PC-9 (cell line): ENCODE measurements around the gene ANKS1B. TPM values are rescaled to one million over a fixed set of nuclear protein-coding genes. Genes with fewer than 3 reads are reported as not detected.
A peak's percentile ranks its signal among the peaks of the same experiment; 100 is the strongest.

ENCODE experiments used
- BruUV-seq: library from RNA; stranded (reverse); fragments of 400-500 nt; replicated peaks from 2 replicates; lab custom pipeline; 2021; lab: Mats Ljungman, UMichigan
- CTCF ChIA-PET: fragments of 300-600 bp; sonication (Branson Sonifier 250); formaldehyde crosslinking; loops from one replicate; lab custom pipeline; 2022; ENCODE audit warnings: antibody characterized with exemption; lab: Charles Lee
- POLR2A ChIA-PET: fragments of 300-600 bp; sonication (Branson Sonifier 250); formaldehyde crosslinking; loops from one replicate; lab custom pipeline; 2022; ENCODE audit warnings: antibody characterized with exemption; ENCODE audit not compliant: unreplicated experiment; lab: Charles Lee
- DNase-seq, 2 experiments: peaks; one replicate each; pipeline versions ENCODE4 v3.0.0 to v3.0.0-alpha.2; 2015 to 2022; ENCODE audit warnings: mixed read lengths in 1 of 2
- H2AFZ ChIP-seq: fragments of 200-600 bp; sonication (generic); 2 replicates; pipeline ENCODE4 v1.8.1; 2017; ENCODE audit warnings: antibody characterized with exemption
- H3F3A ChIP-seq: fragments of 200-600 bp; sonication (generic); 2 replicates; pipeline ENCODE4 v1.8.1; 2017; ENCODE audit warnings: antibody characterized with exemption, mild to moderate bottlenecking, low read depth; ENCODE audit not compliant: insufficient read depth
- H3K27ac ChIP-seq: fragments of 200-600 bp; sonication (generic); 2 replicates; pipeline ENCODE4 v1.6.1; 2016; ENCODE audit warnings: mixed run types
- H3K27me3 ChIP-seq: fragments of 200-600 bp; sonication (generic); 2 replicates; pipeline ENCODE4 v1.6.1; 2016; ENCODE audit warnings: low read depth, mixed run types; ENCODE audit not compliant: insufficient read depth
- H3K36me3 ChIP-seq: fragments of 200-600 bp; sonication (generic); 2 replicates; pipeline ENCODE4 v1.6.1; 2016; ENCODE audit warnings: low read depth, mixed run types
- H3K4me1 ChIP-seq: fragments of 200-600 bp; sonication (generic); replicated peaks from 2 replicates; pipeline ENCODE4 v1.6.1; 2016; ENCODE audit warnings: mixed run types; ENCODE audit not compliant: insufficient read depth
- H3K4me2 ChIP-seq: fragments of 200-600 bp; sonication (generic); 2 replicates; pipeline ENCODE4 v1.6.1; 2017; ENCODE audit warnings: mixed run types
- H3K4me3 ChIP-seq: fragments of 200-600 bp; sonication (generic); 2 replicates; pipeline ENCODE4 v1.6.1; 2016; ENCODE audit warnings: mixed run types
- H3K79me2 ChIP-seq: fragments of 200-600 bp; sonication (generic); 2 replicates; pipeline ENCODE4 v1.6.1; 2017; ENCODE audit warnings: low read depth, mixed run types
- H3K9me2 ChIP-seq: fragments of 200-600 bp; sonication (generic); 2 replicates; pipeline ENCODE4 v1.8.1; 2017; ENCODE audit warnings: mild to moderate bottlenecking; ENCODE audit not compliant: insufficient read depth
- H3K9me3 ChIP-seq: fragments of 200-600 bp; sonication (generic); 2 replicates; pipeline ENCODE4 v1.8.1; 2016; ENCODE audit warnings: low read depth; ENCODE audit not compliant: insufficient read depth
- H4K20me1 ChIP-seq: fragments of 200-600 bp; sonication (generic); 2 replicates; pipeline ENCODE4 v1.8.1; 2017; ENCODE audit not compliant: insufficient read depth
- CTCF ChIP-seq: fragments of 200-600 bp; sonication (generic); conservative IDR thresholded peaks from 2 replicates; pipeline ENCODE4 v1.6.1; 2017; ENCODE audit warnings: mixed run types, antibody characterized with exemption, mild to moderate bottlenecking, moderate library complexity
- EZH2 ChIP-seq: fragments of 200-600 bp; sonication (generic); IDR thresholded peaks from 2 replicates; pipeline ENCODE4 v1.8.0; 2017; ENCODE audit warnings: antibody characterized with exemption, low read depth
- intact Hi-C: fragments of 100-400 bp; cut with micrococcal nuclease; formaldehyde crosslinking; loops from one replicate; pipeline ENCODE4 v1.10.0; 2022; ENCODE audit not compliant: unreplicated experiment
- total RNA-seq: library from RNA; stranded (reverse); gene quantifications from 2 replicates; pipeline ENCODE4 v1.2.3, GENCODE V29; 2021

The ANKS1B gene
- total RNA-seq, 1 experiment from 2014 or later: not detected

- peaks cover 45% of the 10 kb centered on the region for H3K27me3 ChIP-seq
- no peak overlapping the region for H3K27ac ChIP-seq
- no peak for TF ChIP-seq EZH2
- TF ChIP-seq CTCF: peak; percentile 59
- H3K4me2 ChIP-seq: no peak overlapping the region
- no peaks in the 10 kb centered on the region for H3K79me2 ChIP-seq
- ChIA-PET CTCF (no interaction called here), POLR2A (no interaction called here)
- H3K4me1 ChIP-seq: no peaks in the 10 kb centered on the region
- intact Hi-C loops: no loop called here
- no peak overlapping the region for H2AFZ ChIP-seq
- H3K9me2 ChIP-seq: no peaks in the 10 kb centered on the region
- H3F3A ChIP-seq: no peaks in the 10 kb centered on the region
- H3K4me3 ChIP-seq: no peak overlapping the region
- no peaks in the 10 kb centered on the region for H4K20me1 ChIP-seq
- no peaks in the 10 kb centered on the region for H3K9me3 ChIP-seq
- DNase-seq: no peak
- BruUV-seq: no TSS peak
- H3K36me3 ChIP-seq: no peaks in the 10 kb centered on the region
Measured at GRCh38 chr12:98743362-98743953, 1241.3 kb downstream of the ANKS1B start.

GRCh38 chr12:98741556-98742265, 1243.0 kb downstream of the ANKS1B start:
- no peak overlapping the region for H3K27ac ChIP-seq
- intact Hi-C loops: no loop called here
- POLR2A ChIA-PET: interaction anchor here (0.6 kb wide), 1 partner anchor 1060 kb away, joined by 3 read pairs; no protein-coding TSS in a partner anchor

GRCh38 chr12:98741196-98741555, 1243.6 kb downstream of the ANKS1B start:
- Histone ChIP-seq H3K4me2 (no peak overlapping the region), H3K27ac (no peak overlapping the region), H3K27me3 (peaks cover 25% of the 10 kb centered on the region), H2AFZ (no peak overlapping the region), H3K9me2 (no peaks in the 10 kb centered on the region), H3K4me3 (no peak overlapping the region), H3K36me3 (no peaks in the 10 kb centered on the region), H3K79me2 (no peaks in the 10 kb centered on the region), H3F3A (no peaks in the 10 kb centered on the region), H3K4me1 (no peaks in the 10 kb centered on the region), H3K9me3 (no peaks in the 10 kb centered on the region), H4K20me1 (no peaks in the 10 kb centered on the region)
- intact Hi-C loops: no loop called here
- DNase-seq: no peak
- BruUV-seq: no TSS peak
- POLR2A ChIA-PET: no interaction called here
- TF ChIP-seq CTCF: no peak
- no peak for TF ChIP-seq EZH2
- CTCF ChIA-PET: no interaction called here

More at GRCh38 chr12:98741556-98742265, 1243.0 kb downstream of the ANKS1B start:
- H3K27me3 ChIP-seq: peaks cover 30% of the 10 kb centered on the region
- BruUV-seq: no TSS peak
- no peaks in the 10 kb centered on the region for H3K36me3 ChIP-seq
- no peak overlapping the region for H3K4me3 ChIP-seq
- no peak overlapping the region for H2AFZ ChIP-seq
- no peaks in the 10 kb centered on the region for H3K9me2 ChIP-seq
- TF ChIP-seq CTCF: no peak
- no peak for TF ChIP-seq EZH2
- no peak for DNase-seq
- H3K79me2 ChIP-seq: no peaks in the 10 kb centered on the region
- CTCF ChIA-PET: no interaction called here
- H3K4me1 ChIP-seq: no peaks in the 10 kb centered on the region
- no peaks in the 10 kb centered on the region for H4K20me1 ChIP-seq
- H3K9me3 ChIP-seq: no peaks in the 10 kb centered on the region
- no peak overlapping the region for H3K4me2 ChIP-seq
- no peaks in the 10 kb centered on the region for H3F3A ChIP-seq
